ENCODE data around the gene HMGN4.

GRCh38 chr6:26577720-26578072, 39.5 kb downstream of the HMGN4 start:
- TF ChIP-seq CTCF (IDR thresholded peaks at IDR 0.05 in 4 of 5, conservative IDR thresholded peaks at IDR 0.05 in 1 of 5) (no peak), POLR2A (IDR thresholded peaks at IDR 0.05) (no peak)

Data from gastrocnemius medialis (tissue), 4 donors.